ENCODE results near the gene NAIF1. TPM values are rescaled to one million over a fixed set of nuclear protein-coding genes. Genes with fewer than 3 reads are reported as not detected.
A peak's percentile ranks its signal among the peaks of the same experiment; 100 is the strongest.

NAIF1 gene
- polyA plus RNA-seq, 3 donors from 2014 or later: 5.1 to 17.2 (median 10.5) TPM

GRCh38 chr9:128106940-128107467 lies 39.9 kb upstream of the NAIF1 start:
- Mint-ChIP-seq H3K27ac (peak overlapping the region in 1 of 6 donors; percentile 40), H3K27me3 (ENCODE audit: low read depth in 3 of 3) (peaks cover 0 to 1% (median 0%) of the 10 kb centered on the region in 3 donors), H3K9me3 (no peaks in the 10 kb centered on the region), H3K36me3 (peaks cover 10 to 26% (median 12%) of the 10 kb centered on the region in 3 donors), H3K4me3 (no peak overlapping the region), H3K4me1 (no peaks in the 10 kb centered on the region)
- no peak for DNase-seq

- Mint-ChIP-seq H3K27me3 (ENCODE audit: low read depth in 3 of 3) (peaks cover 0 to 1% (median 0%) of the 10 kb centered on the region in 3 donors), H3K9me3 (no peaks in the 10 kb centered on the region), H3K4me1 (no peaks in the 10 kb centered on the region), H3K27ac (peak overlapping the region in 1 of 6 donors; percentile 40), H3K4me3 (no peak overlapping the region), H3K36me3 (peaks cover 10 to 29% (median 12%) of the 10 kb centered on the region in 3 donors)
- DNase-seq: no peak
Observed at GRCh38 chr9:128106181-128106939, 39.2 kb upstream of the NAIF1 start.

- Mint-ChIP-seq H3K36me3 (peaks cover 12 to 26% (median 14%) of the 10 kb centered on the region in 3 donors), H3K27me3 (ENCODE audit: low read depth in 3 of 3) (peaks cover 0 to 2% (median 1%) of the 10 kb centered on the region in 3 donors), H3K4me1 (peaks cover 0 to under 1% of the 10 kb centered on the region in 2 donors), H3K27ac (no peak overlapping the region), H3K4me3 (no peak overlapping the region), H3K9me3 (no peaks in the 10 kb centered on the region)
- no peak for DNase-seq
Observed at GRCh38 chr9:128105538-128106175, 38.5 kb upstream of the NAIF1 start.

GRCh38 chr9:128104171-128104618 lies 37.1 kb upstream of the NAIF1 start:
- Mint-ChIP-seq H3K36me3 (peaks cover 7 to 26% (median 14%) of the 10 kb centered on the region in 3 donors), H3K9me3 (no peaks in the 10 kb centered on the region), H3K4me3 (no peak overlapping the region), H3K27ac (peak overlapping the region in 2 of 6 donors; percentile 19 to 20), H3K4me1 (peaks cover 8 to 15% of the 10 kb centered on the region in 2 donors), H3K27me3 (ENCODE audit: low read depth in 3 of 3) (peaks cover 0 to 2% (median 1%) of the 10 kb centered on the region in 3 donors)
- DNase-seq: no peak

- H3K36me3 Mint-ChIP-seq: peaks cover 4 to 23% (median 14%) of the 10 kb centered on the region in 3 donors
- peak overlapping the region in 3 of 6 donors; percentile 20 to 67 (median 23) for H3K27ac Mint-ChIP-seq
- DNase-seq: no peak
- H3K27me3 Mint-ChIP-seq (ENCODE audit: low read depth in 3 of 3): peaks cover 0 to 3% (median 1%) of the 10 kb centered on the region in 3 donors
- no peak overlapping the region for H3K4me3 Mint-ChIP-seq
- H3K9me3 Mint-ChIP-seq: no peaks in the 10 kb centered on the region
- peaks cover 11 to 21% of the 10 kb centered on the region in 2 donors for H3K4me1 Mint-ChIP-seq
Observed at GRCh38 chr9:128103589-128103962, 36.5 kb upstream of the NAIF1 start.

GRCh38 chr9:128102861-128103588 lies 35.9 kb upstream of the NAIF1 start:
- no peak overlapping the region for H3K4me3 Mint-ChIP-seq
- H3K27ac Mint-ChIP-seq: peak overlapping the region in 3 of 6 donors; percentile 23 to 78 (median 37)
- H3K36me3 Mint-ChIP-seq: peaks cover 4 to 23% (median 14%) of the 10 kb centered on the region in 3 donors
- peaks cover 0 to 3% (median 1%) of the 10 kb centered on the region in 3 donors for H3K27me3 Mint-ChIP-seq (ENCODE audit: low read depth in 3 of 3)
- DNase-seq: no peak
- H3K9me3 Mint-ChIP-seq: no peaks in the 10 kb centered on the region
- peaks cover 16 to 27% of the 10 kb centered on the region in 2 donors for H3K4me1 Mint-ChIP-seq

- Mint-ChIP-seq H3K36me3 (peaks cover 4 to 19% (median 14%) of the 10 kb centered on the region in 3 donors), H3K4me3 (no peak overlapping the region), H3K9me3 (no peaks in the 10 kb centered on the region), H3K4me1 (peaks cover 21 to 30% of the 10 kb centered on the region in 2 donors), H3K27me3 (ENCODE audit: low read depth in 3 of 3) (peaks cover 0 to 3% (median 1%) of the 10 kb centered on the region in 3 donors), H3K27ac (peak overlapping the region in 1 of 6 donors; percentile 37)
- no peak for DNase-seq
Observed at GRCh38 chr9:128102196-128102595, 35.1 kb upstream of the NAIF1 start.

GRCh38 chr9:128101690-128102089 lies 34.6 kb upstream of the NAIF1 start:
- Mint-ChIP-seq H3K4me3 (no peak overlapping the region), H3K36me3 (peaks cover 4 to 16% (median 14%) of the 10 kb centered on the region in 3 donors), H3K4me1 (peaks cover 25 to 34% of the 10 kb centered on the region in 2 donors), H3K9me3 (no peaks in the 10 kb centered on the region), H3K27me3 (ENCODE audit: low read depth in 3 of 3) (peaks cover 0 to 3% (median 1%) of the 10 kb centered on the region in 3 donors), H3K27ac (no peak overlapping the region)
- no peak for DNase-seq

GRCh38 chr9:128101231-128101661 lies 34.1 kb upstream of the NAIF1 start:
- Mint-ChIP-seq H3K27me3 (ENCODE audit: low read depth in 3 of 3) (peaks cover 0 to 3% (median 1%) of the 10 kb centered on the region in 3 donors), H3K4me3 (no peak overlapping the region), H3K4me1 (peaks cover 28 to 39% of the 10 kb centered on the region in 2 donors), H3K9me3 (no peaks in the 10 kb centered on the region), H3K36me3 (peaks cover 4 to 14% (median 13%) of the 10 kb centered on the region in 3 donors), H3K27ac (peak overlapping the region in 1 of 6 donors; percentile 35)
- no peak for DNase-seq

GRCh38 chr9:128100581-128100980 lies 33.5 kb upstream of the NAIF1 start:
- DNase-seq: no peak
- Mint-ChIP-seq H3K27me3 (ENCODE audit: low read depth in 3 of 3) (peaks cover 0 to 3% (median 1%) of the 10 kb centered on the region in 3 donors), H3K9me3 (no peaks in the 10 kb centered on the region), H3K4me1 (peaks cover 28 to 39% of the 10 kb centered on the region in 2 donors), H3K36me3 (peaks cover 4 to 14% (median 13%) of the 10 kb centered on the region in 3 donors), H3K4me3 (no peak overlapping the region), H3K27ac (peak overlapping the region in 2 of 6 donors; percentile 23 to 46)

GRCh38 chr9:128099932-128100491 lies 32.9 kb upstream of the NAIF1 start:
- H3K36me3 Mint-ChIP-seq: peaks cover 4 to 14% (median 13%) of the 10 kb centered on the region in 3 donors
- peaks cover 28 to 39% of the 10 kb centered on the region in 2 donors for H3K4me1 Mint-ChIP-seq
- no peak overlapping the region for H3K4me3 Mint-ChIP-seq
- peak overlapping the region in 2 of 6 donors; percentile 17 to 36 for H3K27ac Mint-ChIP-seq
- H3K9me3 Mint-ChIP-seq: no peaks in the 10 kb centered on the region
- no peak for DNase-seq
- peaks cover 0 to 3% (median 1%) of the 10 kb centered on the region in 3 donors for H3K27me3 Mint-ChIP-seq (ENCODE audit: low read depth in 3 of 3)

- peaks cover 32 to 44% of the 10 kb centered on the region in 2 donors for H3K4me1 Mint-ChIP-seq
- peak overlapping the region in 3 of 6 donors; percentile 20 to 57 (median 49) for H3K27ac Mint-ChIP-seq
- H3K36me3 Mint-ChIP-seq: peaks cover 4 to 14% (median 13%) of the 10 kb centered on the region in 3 donors
- no peaks in the 10 kb centered on the region for H3K9me3 Mint-ChIP-seq
- no peak for DNase-seq
- H3K27me3 Mint-ChIP-seq (ENCODE audit: low read depth in 3 of 3): peaks cover 0 to 3% (median 1%) of the 10 kb centered on the region in 3 donors
- H3K4me3 Mint-ChIP-seq: no peak overlapping the region
Observed at GRCh38 chr9:128099231-128099931, 32.3 kb upstream of the NAIF1 start.

Data from immature natural killer cell (primary cell).